HG02642 (cell line): ENCODE measurements around the gene MAP7.

Experiments
- ATAC-seq: cut with Tn5 transposase; IDR thresholded peaks from one replicate; pipeline ENCODE4 v1.9.1; 2021; ENCODE audit warnings: mild to moderate bottlenecking; ENCODE audit not compliant: unreplicated experiment, poor library complexity

The MAP7 gene

GRCh38 chr6:136429264-136430065 lies 120.8 kb downstream of the MAP7 start:
- ATAC-seq, result no peak

DNA sequence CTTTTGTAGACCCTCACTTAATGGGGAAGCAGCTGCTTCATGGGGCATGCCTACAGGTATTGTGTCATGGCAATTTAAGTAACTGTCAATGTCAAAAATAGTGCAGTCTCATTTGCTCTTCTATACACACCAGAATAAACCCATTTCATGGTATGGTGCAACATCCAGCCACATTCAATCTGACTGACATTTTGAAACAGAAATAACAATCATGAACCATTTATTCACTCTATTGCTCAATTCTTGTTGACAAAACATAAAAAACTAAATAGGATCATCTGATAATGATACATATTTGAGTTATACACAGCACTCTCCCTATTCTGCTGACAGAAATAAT lies 122.9 kb downstream of the MAP7 start:
- ATAC-seq, result no peak

DNA sequence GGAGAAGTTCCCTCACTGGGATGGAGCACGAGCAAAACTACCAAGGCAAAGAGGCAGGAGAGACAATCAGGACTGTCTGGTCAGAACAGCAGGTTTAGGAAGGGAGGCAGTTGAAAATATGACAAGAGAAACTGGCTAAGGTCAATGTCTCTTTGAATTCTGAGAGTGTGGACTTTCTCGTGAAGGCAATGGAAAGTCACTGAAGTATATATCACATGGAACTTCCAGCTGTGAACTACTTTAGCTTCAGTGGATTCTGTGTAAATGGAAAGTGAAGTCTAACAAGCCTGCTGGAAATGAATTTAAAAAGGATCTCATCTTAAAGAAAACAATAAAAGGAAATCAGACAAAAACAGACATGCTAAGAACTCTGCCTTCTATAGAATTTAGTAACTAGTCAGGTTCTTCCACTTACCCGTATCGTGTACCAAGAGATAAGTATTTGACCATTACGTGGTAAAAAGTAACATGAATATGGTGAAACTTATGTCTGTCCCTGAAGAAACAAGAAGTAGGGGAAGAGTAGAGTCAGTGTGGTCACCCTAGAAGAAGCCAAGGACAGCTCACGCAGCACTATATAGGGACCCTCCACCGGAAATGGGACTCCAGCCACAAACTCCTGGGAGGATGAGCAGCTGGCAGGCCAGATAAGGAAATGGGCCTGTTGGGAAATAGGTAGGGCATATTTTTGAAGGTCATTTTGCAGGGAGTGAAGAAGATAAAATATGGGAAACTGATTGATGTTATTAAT lies 123.4 kb downstream of the MAP7 start:
- no peak for ATAC-seq

GRCh38 chr6:136425793-136426192 lies 124.4 kb downstream of the MAP7 start:
- no peak for ATAC-seq

GRCh38 chr6:136424901-136425300 lies 125.3 kb downstream of the MAP7 start:
- no peak for ATAC-seq

DNA sequence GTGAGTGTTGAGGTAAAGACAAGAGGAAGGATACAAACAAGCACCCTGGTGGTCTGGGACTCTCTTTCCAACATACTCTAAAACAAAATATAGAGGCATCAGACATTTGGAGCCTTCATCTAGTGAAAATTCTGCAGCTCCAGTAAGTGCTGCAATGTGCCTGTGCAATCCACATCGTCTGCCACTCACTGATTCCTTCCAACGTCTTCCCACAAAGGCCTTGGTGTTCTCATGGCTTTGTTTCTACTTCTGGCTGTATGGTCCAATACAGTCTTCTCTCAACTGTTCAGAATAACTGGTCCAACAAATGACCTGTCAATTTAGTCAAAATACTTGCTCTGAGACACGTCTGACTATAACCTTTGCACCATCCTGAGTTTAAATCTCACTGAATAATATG lies 125.8 kb downstream of the MAP7 start:
- no peak for ATAC-seq

GRCh38 chr6:136421537-136422158 lies 128.6 kb downstream of the MAP7 start:
- no peak for ATAC-seq

DNA sequence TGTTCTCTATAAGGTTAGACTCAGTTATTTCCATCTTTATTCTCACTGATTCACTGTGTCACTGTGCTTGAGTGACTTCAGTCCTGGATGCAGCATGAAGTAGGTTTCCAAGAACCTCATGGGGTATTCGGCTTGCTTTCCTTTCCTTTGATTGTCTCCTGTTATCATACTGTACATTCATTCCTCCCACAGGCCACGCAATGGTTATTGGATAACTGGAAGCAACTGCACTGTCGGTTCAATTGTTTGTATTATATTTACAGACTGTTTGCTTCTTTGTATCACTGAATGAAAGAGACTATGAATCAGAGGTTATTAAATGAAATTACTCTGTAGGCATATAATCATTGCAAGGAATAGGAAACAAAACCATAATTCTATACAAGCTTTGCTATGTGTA lies 129.4 kb downstream of the MAP7 start:
- no peak for ATAC-seq

GRCh38 chr6:136415351-136416007 lies 134.7 kb downstream of the MAP7 start:
- ATAC-seq, result no peak

- ATAC-seq, result no peak
These were observed 137.8 kb downstream of the MAP7 start for GRCh38 chr6:136412410-136412809.

GRCh38 chr6:136411453-136412354 lies 138.5 kb downstream of the MAP7 start:
- no peak for ATAC-seq

- ATAC-seq, result no peak
These were observed 139.2 kb downstream of the MAP7 start for GRCh38 chr6:136411025-136411325.

DNA sequence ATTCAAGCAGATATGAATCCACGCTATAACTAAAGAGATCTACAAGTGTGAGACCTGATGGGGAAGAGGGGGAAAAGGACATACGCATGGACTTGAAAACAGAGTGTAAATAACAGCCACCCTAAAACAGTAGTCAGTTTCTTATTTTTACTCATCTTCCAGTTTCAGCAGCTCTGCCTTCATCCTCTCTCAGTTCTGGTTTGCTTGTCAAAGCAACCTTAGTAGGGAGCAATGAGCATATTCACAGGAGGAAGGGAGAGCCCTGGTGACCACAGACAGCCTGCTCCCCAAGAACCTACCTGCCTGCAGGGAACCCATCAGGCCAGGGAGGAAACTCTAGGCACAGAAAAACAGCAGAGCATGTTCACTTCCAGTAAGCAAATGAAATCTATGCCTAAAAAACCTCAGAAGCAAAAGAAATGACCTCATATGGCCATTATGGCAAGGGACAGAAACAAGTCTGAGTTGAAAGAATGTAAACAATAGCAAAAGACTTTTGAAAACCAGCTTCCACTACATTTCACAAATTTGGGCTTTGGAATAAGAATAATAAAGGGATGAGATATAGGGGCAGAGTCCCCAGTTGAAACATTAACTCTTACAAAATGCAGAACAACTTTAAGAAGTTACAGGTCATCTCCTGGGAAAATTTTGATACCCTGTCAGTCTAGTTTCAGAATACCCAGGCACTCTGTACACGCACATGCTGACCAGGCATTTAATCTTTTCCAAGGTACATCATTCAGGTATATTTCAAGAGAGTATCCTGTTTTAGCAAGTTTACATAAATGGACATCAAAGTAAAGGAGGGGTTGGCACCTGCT lies 139.8 kb downstream of the MAP7 start:
- ATAC-seq, result peak; percentile 53

DNA sequence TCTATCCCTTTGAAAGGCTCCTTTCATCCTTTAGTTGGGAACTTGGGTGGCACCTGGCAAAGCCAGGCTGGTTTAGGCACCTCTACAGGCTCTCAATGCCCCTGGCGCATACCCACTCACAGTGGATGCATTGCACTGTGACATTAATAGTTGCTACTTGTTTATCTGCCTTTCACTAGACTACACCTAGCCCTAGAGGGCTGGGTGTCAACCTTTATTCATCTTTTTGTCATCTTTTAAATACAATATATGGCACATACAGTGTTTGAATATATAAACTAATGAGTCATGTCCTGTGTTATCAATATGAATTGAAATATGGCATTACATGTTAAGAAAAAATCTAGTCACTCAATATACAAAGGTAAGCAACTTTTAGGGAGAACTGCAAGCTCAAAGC lies 140.6 kb downstream of the MAP7 start:
- ATAC-seq, result no peak

DNA sequence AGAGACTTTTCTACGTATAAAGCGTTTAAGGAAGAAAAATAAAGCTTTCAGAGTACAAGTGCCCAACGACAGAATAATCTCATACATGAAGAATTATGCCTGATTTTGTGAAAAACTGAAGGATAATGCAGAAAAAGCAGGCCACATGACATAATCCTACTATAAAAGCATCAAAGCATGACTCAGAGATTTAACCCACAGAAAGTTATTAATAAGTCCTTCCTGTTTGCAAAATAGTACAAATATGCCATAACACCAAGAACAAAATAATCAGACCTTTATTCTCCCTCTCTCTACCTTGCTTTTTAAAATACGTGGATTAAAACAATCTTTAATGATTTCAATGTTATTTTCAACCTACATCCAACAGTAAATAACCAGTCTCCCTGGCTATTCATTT lies 142.0 kb downstream of the MAP7 start:
- ATAC-seq, result no peak

- no peak for ATAC-seq
These were observed 144.7 kb downstream of the MAP7 start for GRCh38 chr6:136405420-136406029.

GRCh38 chr6:136404627-136405419 lies 145.4 kb downstream of the MAP7 start:
- no peak for ATAC-seq

- no peak for ATAC-seq
These were observed 146.2 kb downstream of the MAP7 start for GRCh38 chr6:136404007-136404406.
